ENCODE measurements around the gene RAPGEF1.
"Not testable (repeated sequence)": the region's sequence is repeated elsewhere in the genome, so short reads cannot be mapped to it uniquely, and the experiment has no call there.

RAPGEF1 gene

GRCh38 chr9:131656356-131657036 is 83.4 kb downstream of the RAPGEF1 start:
- peak in 31 of 51 donors; percentile 17 to 68 (median 43) for DNase-seq

GRCh38 chr9:131654369-131654768 is 85.5 kb downstream of the RAPGEF1 start:
- DNase-seq = not testable (repeated sequence)

- DNase-seq = no peak
These were observed 88.3 kb downstream of the RAPGEF1 start for GRCh38 chr9:131651599-131651998.

GRCh38 chr9:131651160-131651559 is 88.7 kb downstream of the RAPGEF1 start:
- DNase-seq = no peak

GRCh38 chr9:131650254-131650653 is 89.6 kb downstream of the RAPGEF1 start:
- DNase-seq = no peak

GRCh38 chr9:131649646-131650045 is 90.2 kb downstream of the RAPGEF1 start:
- DNase-seq = no peak

GRCh38 chr9:131645078-131645776 is 94.6 kb downstream of the RAPGEF1 start:
- no peak for DNase-seq

- DNase-seq = no peak
These were observed 97.3 kb downstream of the RAPGEF1 start for GRCh38 chr9:131642496-131643083.

GRCh38 chr9:131641618-131642495 is 98.0 kb downstream of the RAPGEF1 start:
- DNase-seq = peak in 36 of 51 donors; percentile 14 to 78 (median 50)

- DNase-seq = peak in 2 of 51 donors; percentile 31 to 39
These were observed 99.3 kb downstream of the RAPGEF1 start for GRCh38 chr9:131640438-131641137.

- DNase-seq = no peak
These were observed 100.0 kb downstream of the RAPGEF1 start for GRCh38 chr9:131639769-131640437.

- DNase-seq = no peak
These were observed 103.3 kb downstream of the RAPGEF1 start for GRCh38 chr9:131636593-131636992.

- DNase-seq = no peak
These were observed 104.0 kb downstream of the RAPGEF1 start for GRCh38 chr9:131635892-131636291.

- peak in 22 of 51 donors; percentile 17 to 76 (median 40) for DNase-seq
These were observed 104.6 kb downstream of the RAPGEF1 start for GRCh38 chr9:131635285-131635684.

- DNase-seq = peak in 2 of 51 donors; percentile 18 to 33
These were observed 106.3 kb downstream of the RAPGEF1 start for GRCh38 chr9:131633491-131634031.

GRCh38 chr9:131631306-131631705 is 108.6 kb downstream of the RAPGEF1 start:
- no peak for DNase-seq

GRCh38 chr9:131630205-131630831 is 109.6 kb downstream of the RAPGEF1 start:
- peak in 2 of 51 donors; percentile 27 to 46 for DNase-seq

GRCh38 chr9:131629825-131630204 is 110.1 kb downstream of the RAPGEF1 start:
- no peak for DNase-seq

GRCh38 chr9:131629226-131629500 is 110.7 kb downstream of the RAPGEF1 start:
- DNase-seq = no peak
